Prostate gland (tissue), 2 donors: Measurements from ENCODE around the gene RARRES2. TPM values are rescaled to one million over a fixed set of nuclear protein-coding genes. Genes with fewer than 3 reads are reported as not detected.
A peak's percentile ranks its signal among the peaks of the same experiment; 100 is the strongest.

Experiments used
- DNase-seq: peaks from one replicate; pipeline ENCODE4 v3.0.0-alpha.2; 2019; ENCODE audit warnings: low spot score
- H3K27ac ChIP-seq, 2 donors: fragments of 200-600 bp; sonication (generic); 2 replicates each; pipeline ENCODE4 v1.5.1; 2017 to 2019
- H3K27me3 ChIP-seq: fragments of 200-600 bp; sonication (generic); replicated peaks from 2 replicates; pipeline ENCODE4 v1.5.1; 2019; ENCODE audit not compliant: insufficient read depth
- H3K36me3 ChIP-seq, 2 donors: fragments of 200-600 bp; sonication (generic); 1 replicate in 1 of 2; 2 replicates in 1 of 2; pipeline versions ENCODE4 v1.5.1 to v1.8.1; 2017 to 2019
- H3K4me1 ChIP-seq: fragments of 200-600 bp; sonication (generic); replicated peaks from 2 replicates; pipeline ENCODE4 v1.5.1; 2019
- H3K4me3 ChIP-seq, 2 donors: fragments of 200-600 bp; sonication (generic); 2 replicates each; pipeline ENCODE4 v1.5.1; 2017 to 2019
- H3K9me3 ChIP-seq: fragments of 200-600 bp; sonication (generic); 2 replicates; pipeline ENCODE4 v1.5.1; 2017
- CTCF ChIP-seq, 4 experiments: fragments of 200-600 bp in 2 of 4; fragments of 450-650 bp in 2 of 4; sonication (generic) in 2 of 4; IDR thresholded peaks; 1 replicate in 3 of 4; 2 replicates in 1 of 4; pipeline ENCODE4 v1.5.1; 2016 to 2019; ENCODE audit warnings: antibody characterized with exemption in 4 of 4, mild to moderate bottlenecking in 2 of 4, moderate library complexity in 2 of 4
- POLR2A ChIP-seq: fragments of 450-650 bp; IDR thresholded peaks from one replicate; pipeline ENCODE4 v1.6.1; 2016; ENCODE audit warnings: antibody characterized with exemption, mild to moderate bottlenecking
- POLR2AphosphoS5 ChIP-seq: sonication (generic); formaldehyde crosslinking; IDR thresholded peaks from one replicate; pipeline ENCODE4 v1.6.1; 2017; ENCODE audit warnings: antibody characterized with exemption
- WGBS: methylation state at CpG from one replicate; pipeline ENCODE4 v1.1.5; 2018; 5-methylcytosine and 5-hydroxymethylcytosine counted together
- intact Hi-C: fragments of 100-400 bp; cut with DNase I; formaldehyde crosslinking; loops from one replicate; pipeline ENCODE4 v1.14.2; 2022
- total RNA-seq, 2 donors: library from RNA; depleted of rRNA; stranded (reverse); fragments of >200 nt; gene quantifications; one replicate each; pipeline ENCODE4 v1.1.0, GENCODE V29; 2016

RARRES2 gene
- total RNA-seq, 2 donors from 2014 or later: 98.8 to 99.8 TPM

GRCh38 chr7:150385302-150385723 is 43.9 kb upstream of the RARRES2 start:
- no peak for DNase-seq
- 78% methylated on average over 14 of the region's 14 CpGs for WGBS
- Histone ChIP-seq H3K36me3 (no peaks in the 10 kb centered on the region), H3K4me3 (no peak overlapping the region), H3K4me1 (peaks cover 16% of the 10 kb centered on the region), H3K27ac (no peak overlapping the region), H3K27me3 (no peaks in the 10 kb centered on the region), H3K9me3 (no peaks in the 10 kb centered on the region)
- intact Hi-C loops: loop anchor here (10.0 kb wide), 1 partner anchor 91 kb away; no protein-coding TSS in a partner anchor
- TF ChIP-seq CTCF (IDR thresholded peaks at IDR 0.05) (no peak), POLR2A (no peak), POLR2AphosphoS5 (no peak)

- Histone ChIP-seq H3K9me3 (no peaks in the 10 kb centered on the region), H3K36me3 (no peaks in the 10 kb centered on the region), H3K27ac (no peak overlapping the region), H3K4me3 (no peak overlapping the region), H3K4me1 (peaks cover 16% of the 10 kb centered on the region), H3K27me3 (no peaks in the 10 kb centered on the region)
- no peak for DNase-seq
- TF ChIP-seq POLR2AphosphoS5 (no peak), CTCF (IDR thresholded peaks at IDR 0.05) (no peak), POLR2A (no peak)
- intact Hi-C loops: loop anchor here (10.0 kb wide), 1 partner anchor 90 kb away; no protein-coding TSS in a partner anchor
- WGBS: 78% methylated on average over 15 of the region's 15 CpGs
Observed at GRCh38 chr7:150384406-150385301, 43.2 kb upstream of the RARRES2 start.

- no peak overlapping the region for H3K4me3 ChIP-seq
Observed at GRCh38 chr7:150383710-150384397, 42.4 kb upstream of the RARRES2 start.

GRCh38 chr7:150382844-150383225 is 41.4 kb upstream of the RARRES2 start:
- DNase-seq: no peak
- no peak overlapping the region for H3K4me3 ChIP-seq
- H3K9me3 ChIP-seq: no peaks in the 10 kb centered on the region
- intact Hi-C loops: loop anchor here (10.0 kb wide), 1 partner anchor 88 kb away; no protein-coding TSS in a partner anchor
- WGBS: 38% methylated on average over 4 of the region's 4 CpGs
- H3K36me3 ChIP-seq: no peaks in the 10 kb centered on the region
- H3K27ac ChIP-seq: peak overlapping the region; percentile 21 to 37
- TF ChIP-seq POLR2AphosphoS5: no peak
- H3K27me3 ChIP-seq: no peaks in the 10 kb centered on the region
- H3K4me1 ChIP-seq: peaks cover 16% of the 10 kb centered on the region

More at GRCh38 chr7:150383710-150384397, 42.4 kb upstream of the RARRES2 start:
- Histone ChIP-seq H3K27ac (no peak overlapping the region), H3K27me3 (no peaks in the 10 kb centered on the region), H3K36me3 (no peaks in the 10 kb centered on the region), H3K9me3 (no peaks in the 10 kb centered on the region), H3K4me1 (peaks cover 16% of the 10 kb centered on the region)
- intact Hi-C loops: loop anchor here (10.0 kb wide), 1 partner anchor 89 kb away; no protein-coding TSS in a partner anchor
- peak; percentile 44 for DNase-seq
- TF ChIP-seq POLR2AphosphoS5 (no peak), POLR2A (no peak), CTCF (IDR thresholded peaks at IDR 0.05) (no peak)
- 43% methylated on average over 21 of the region's 22 CpGs for WGBS

GRCh38 chr7:150382123-150382843 is 40.9 kb upstream of the RARRES2 start:
- intact Hi-C loops: loop anchor here (10.0 kb wide), 1 partner anchor 87 kb away; no protein-coding TSS in a partner anchor
- peak in 1 of 4 experiments; percentile 11 for TF ChIP-seq CTCF (IDR thresholded peaks at IDR 0.05)
- no peak for TF ChIP-seq POLR2A
- DNase-seq: peak; percentile 60
- Histone ChIP-seq H3K9me3 (no peaks in the 10 kb centered on the region), H3K27me3 (no peaks in the 10 kb centered on the region), H3K27ac (peak overlapping the region; percentile 21 to 37), H3K4me3 (no peak overlapping the region), H3K36me3 (no peaks in the 10 kb centered on the region), H3K4me1 (peaks cover 16% of the 10 kb centered on the region)
- 51% methylated on average over 20 of the region's 20 CpGs for WGBS
